B cell (primary cell): Measurements from ENCODE around the gene TNFAIP8L1. TPM values are rescaled to one million over a fixed set of nuclear protein-coding genes. Genes with fewer than 3 reads are reported as not detected.

ENCODE experiments used
- ATAC-seq: fragments of 200-7000 bp; cut with Tn5 transposase; one replicate; pipeline ENCODE4 v1.10.0; 2021; ENCODE audit warnings: low read depth, mild to moderate bottlenecking, moderate number of reproducible peaks, moderate library complexity
- CTCF ChIA-PET: fragments of 350-600 bp; sonication (Branson Sonifier 250); formaldehyde crosslinking; loops from one replicate; lab custom pipeline; 2021; ENCODE audit warnings: antibody characterized with exemption, inconsistent platforms; lab: Charles Lee
- POLR2A ChIA-PET: fragments of 350-600 bp; sonication (Branson Sonifier 250); formaldehyde crosslinking; loops from one replicate; lab custom pipeline; 2021; ENCODE audit warnings: antibody characterized with exemption; lab: Charles Lee
- DNase-seq: peaks from one replicate; pipeline ENCODE4 v3.0.0; 2013
- H2AFZ ChIP-seq: 2 replicates; pipeline ENCODE4 v1.6.1; 2012; ENCODE audit warnings: mild to moderate bottlenecking, low read depth, low read length; ENCODE audit not compliant: insufficient read depth, poor library complexity, severe bottlenecking
- H3K27ac ChIP-seq, 2 donors: 1 replicate in 1 of 2; 2 replicates in 1 of 2; pipeline ENCODE4 v1.5.1; 2012 to 2013; ENCODE audit warnings: low read length in 2 of 2, mild to moderate bottlenecking in 2 of 2, moderate library complexity in 1 of 2
- H3K27me3 ChIP-seq, 4 experiments: fragments of 200-600 bp in 1 of 4; sonication (generic) in 1 of 4; replicated peaks in 1 of 4; 1 replicate in 2 of 4; 2 replicates in 2 of 4; pipeline versions ENCODE4 v1.6.1 to v1.7.0; 2013 to 2016; ENCODE audit warnings: low read length in 3 of 4, mild to moderate bottlenecking in 2 of 4, mixed read lengths in 1 of 4, moderate library complexity in 1 of 4; ENCODE audit not compliant: insufficient read depth in 4 of 4, control insufficient read depth in 3 of 4; ENCODE audit errors: control extremely low read depth in 1 of 4
- H3K36me3 ChIP-seq, 2 experiments: replicated peaks in 1 of 2; 1 replicate in 1 of 2; 2 replicates in 1 of 2; pipeline versions ENCODE4 v1.6.1 to v1.7.1; 2013; ENCODE audit warnings: low read length in 1 of 2; ENCODE audit not compliant: insufficient read depth in 2 of 2, control insufficient read depth in 1 of 2; ENCODE audit errors: control extremely low read depth in 1 of 2, extremely low read depth in 1 of 2
- H3K4me1 ChIP-seq, 2 donors: fragments of 200-600 bp in 1 of 2; sonication (generic) in 1 of 2; 1 replicate in 1 of 2; 2 replicates in 1 of 2; pipeline versions ENCODE4 v1.5.1 to v1.6.1; 2013 to 2017; ENCODE audit warnings: low read length in 2 of 2; ENCODE audit not compliant: control insufficient read depth in 2 of 2, insufficient read depth in 2 of 2
- H3K4me2 ChIP-seq: replicated peaks from 2 replicates; pipeline ENCODE3; 2012; ENCODE audit warnings: mild to moderate bottlenecking, low read depth, low read length; ENCODE audit not compliant: poor library complexity, severe bottlenecking
- H3K4me3 ChIP-seq, 5 experiments: fragments of 200-600 bp in 1 of 5; sonication (generic) in 1 of 5; 1 replicate in 3 of 5; 2 replicates in 2 of 5; pipeline versions ENCODE4 v1.5.1 to v1.7.0; 2011 to 2016; ENCODE audit warnings: low read length in 4 of 5, mild to moderate bottlenecking in 4 of 5, low read depth in 2 of 5, control low read depth in 1 of 5, moderate library complexity in 1 of 5; ENCODE audit not compliant: insufficient read depth in 1 of 5; ENCODE audit errors: control extremely low read depth in 1 of 5, extremely low read depth in 1 of 5
- H3K79me2 ChIP-seq: fragments of 200-600 bp; sonication (generic); one replicate; pipeline ENCODE4 v1.6.0; 2016; ENCODE audit warnings: low read length; ENCODE audit not compliant: control insufficient read depth, insufficient read depth
- H3K9ac ChIP-seq: fragments of 200-600 bp; sonication (generic); 2 replicates; pipeline ENCODE4 v1.6.1; 2017; ENCODE audit warnings: mild to moderate bottlenecking, low read length, moderate library complexity
- H3K9me3 ChIP-seq, 3 donors: one replicate each; pipeline versions ENCODE4 v1.6.1 to v1.7.1; 2013; ENCODE audit warnings: low read length in 2 of 3; ENCODE audit not compliant: control insufficient read depth in 2 of 3, insufficient read depth in 1 of 3; ENCODE audit errors: control extremely low read depth in 1 of 3
- H4K20me1 ChIP-seq: 2 replicates; pipeline ENCODE4 v1.6.0; 2012; ENCODE audit warnings: mild to moderate bottlenecking, low read length; ENCODE audit not compliant: insufficient read depth, control insufficient read depth, poor library complexity, severe bottlenecking
- H3K27ac Mint-ChIP-seq: one replicate; pipeline ENCODE4 v1.8.0; 2021; ENCODE audit warnings: mixed read lengths
- H3K27me3 Mint-ChIP-seq: one replicate; pipeline ENCODE4 v1.8.0; 2021; ENCODE audit warnings: mixed read lengths
- H3K4me1 Mint-ChIP-seq: one replicate; pipeline ENCODE4 v1.8.0; 2021; ENCODE audit warnings: mixed read lengths
- H3K4me3 Mint-ChIP-seq: one replicate; pipeline ENCODE4 v1.8.0; 2021; ENCODE audit warnings: mixed read lengths
- H3K9me3 Mint-ChIP-seq: one replicate; pipeline ENCODE4 v1.8.0; 2022; ENCODE audit warnings: mixed read lengths; ENCODE audit not compliant: insufficient read depth
- CTCF ChIP-seq: fragments of 200-600 bp; IDR thresholded peaks from one replicate; pipeline ENCODE4 v1.8.0; 2022; ENCODE audit warnings: antibody characterized with exemption, mild to moderate bottlenecking
- EZH2 ChIP-seq: IDR thresholded peaks from 2 replicates; pipeline ENCODE4 v1.6.1; 2012; ENCODE audit warnings: borderline replicate concordance, low read depth, mild to moderate bottlenecking, moderate library complexity, low read length; ENCODE audit not compliant: insufficient read depth, poor library complexity, severe bottlenecking
- WGBS: methylation state at CpG from one replicate; pipeline ENCODE4 v1.1.5; 2013; ENCODE audit warnings: missing lambda C conversion rate; ENCODE audit not compliant: insufficient coverage; 5-methylcytosine and 5-hydroxymethylcytosine counted together
- intact Hi-C: fragments of 100-400 bp; cut with micrococcal nuclease; formaldehyde crosslinking; loops from one replicate; pipeline ENCODE4 v1.10.0; 2022
- polyA plus RNA-seq: library from polyadenylated mRNA; depleted of rRNA; stranded (reverse); fragments of >200 nt; gene quantifications from 2 replicates; pipeline ENCODE4 v1.2.3, GENCODE V29; 2012
- total RNA-seq, 2 donors: library from RNA; stranded (reverse); fragments of 120-200 nt in 1 of 2; gene quantifications; 1 replicate in 1 of 2; 2 replicates in 1 of 2; pipeline versions ENCODE4 v1.2.3 to v1.2.4, GENCODE V29; 2013 to 2022

The TNFAIP8L1 gene
- total and polyA plus RNA-seq, 2 donors (not counting 1 experiment from before 2014, with no cell fraction given) = 9.1 to 20.9 TPM

- POLR2A ChIA-PET = interaction anchor here (0.6 kb wide), 1 partner anchor 196 kb away, joined by 4 read pairs; no protein-coding TSS in a partner anchor
- Histone ChIP-seq H3K9ac (peak overlapping the region; percentile 83), H2AFZ (peak overlapping the region; percentile 97), H3K4me3 (peak overlapping the region in 4 of 5 experiments; percentile 52 to 76 (median 62)), H3K79me2 (peaks cover 14% of the 10 kb centered on the region), H3K27me3 (peaks cover 0 to 3% (median 0%) of the 10 kb centered on the region in 4 experiments), H3K9me3 (peaks cover 0 to 4% (median 0%) of the 10 kb centered on the region in 3 donors), H3K36me3 (no peaks in the 10 kb centered on the region), H3K4me1 (peaks cover 21 to 53% of the 10 kb centered on the region in 2 donors), H3K27ac (peak overlapping the region in 1 of 2 donors; percentile 54), H3K4me2 (peak overlapping the region; percentile 99), H4K20me1 (peaks cover 3% of the 10 kb centered on the region)
- TF ChIP-seq CTCF (no peak), EZH2 (no peak)
- Mint-ChIP-seq H3K9me3 (no peaks in the 10 kb centered on the region), H3K27ac (no peak overlapping the region), H3K4me3 (peak overlapping the region; percentile 60), H3K27me3 (peaks cover 10% of the 10 kb centered on the region), H3K4me1 (peaks cover 31% of the 10 kb centered on the region)
- intact Hi-C loops = loop anchor here (1.0 to 5.0 kb wide), 5 partner anchors 59 to 1128 kb away; partner anchors contain the start of genes FZR1, SEMA6B and YJU2
- 29% methylated on average over 5 of the region's 13 CpGs for WGBS
- CTCF ChIA-PET = interaction anchor here (0.6 to 3.4 kb wide), 30 partner anchors 10 to 403 kb away, joined by 3 to 51 read pairs (median 5); partner anchors contain the start of genes KDM4B, LRG1 and SEMA6B
- ATAC-seq = no peak
- DNase-seq = no peak
Observed at GRCh38 chr19:4635754-4636116, 3.6 kb upstream of the TNFAIP8L1 start.

GRCh38 chr19:4636151-4636717, 3.1 kb upstream of the TNFAIP8L1 start:
- Mint-ChIP-seq H3K4me1 (peaks cover 35% of the 10 kb centered on the region), H3K27ac (peak overlapping the region; percentile 47), H3K9me3 (no peaks in the 10 kb centered on the region), H3K27me3 (peaks cover 6% of the 10 kb centered on the region), H3K4me3 (peak overlapping the region; percentile 67)
- peak overlapping the region in 4 of 5 experiments; percentile 52 to 76 (median 62) for H3K4me3 ChIP-seq
- ChIA-PET POLR2A (interaction anchor here (0.6 kb wide), 1 partner anchor 197 kb away, joined by 4 read pairs; no protein-coding TSS in a partner anchor), CTCF (interaction anchor here (0.6 to 3.4 kb wide), 40 partner anchors 8 to 404 kb away, joined by 3 to 51 read pairs (median 4); partner anchors contain the start of genes KDM4B, LRG1 and SEMA6B)
- peak overlapping the region in 1 of 2 donors; percentile 54 for H3K27ac ChIP-seq
- peak overlapping the region; percentile 83 for H3K9ac ChIP-seq
- H3K4me1 ChIP-seq = peaks cover 26 to 58% of the 10 kb centered on the region in 2 donors
- H3K27me3 ChIP-seq = peaks cover 0 to 3% (median 0%) of the 10 kb centered on the region in 4 experiments
- no peak for TF ChIP-seq EZH2
- peak; percentile 95 for TF ChIP-seq CTCF
- peaks cover 8% of the 10 kb centered on the region for H4K20me1 ChIP-seq
- H3K36me3 ChIP-seq = no peaks in the 10 kb centered on the region
- DNase-seq (peak; percentile 81), ATAC-seq (peak; percentile 17)
- H3K4me2 ChIP-seq = peak overlapping the region; percentile 99
- H2AFZ ChIP-seq = peak overlapping the region; percentile 97
- WGBS = under 1% methylated on average over 43 of the region's 43 CpGs
- intact Hi-C loops = loop anchor here (1.0 to 5.0 kb wide), 5 partner anchors 60 to 1129 kb away; partner anchors contain the start of genes FZR1, SEMA6B and YJU2
- peaks cover 19% of the 10 kb centered on the region for H3K79me2 ChIP-seq
- H3K9me3 ChIP-seq = peaks cover 0 to 4% (median 0%) of the 10 kb centered on the region in 3 donors
